ENCODE measurements around the gene HSPA2.
A peak's percentile ranks its signal among the peaks of the same experiment; 100 is the strongest.
"Not testable (repeated sequence)": the region's sequence is repeated elsewhere in the genome, so short reads cannot be mapped to it uniquely, and the experiment has no call there.

HSPA2 gene

DNA sequence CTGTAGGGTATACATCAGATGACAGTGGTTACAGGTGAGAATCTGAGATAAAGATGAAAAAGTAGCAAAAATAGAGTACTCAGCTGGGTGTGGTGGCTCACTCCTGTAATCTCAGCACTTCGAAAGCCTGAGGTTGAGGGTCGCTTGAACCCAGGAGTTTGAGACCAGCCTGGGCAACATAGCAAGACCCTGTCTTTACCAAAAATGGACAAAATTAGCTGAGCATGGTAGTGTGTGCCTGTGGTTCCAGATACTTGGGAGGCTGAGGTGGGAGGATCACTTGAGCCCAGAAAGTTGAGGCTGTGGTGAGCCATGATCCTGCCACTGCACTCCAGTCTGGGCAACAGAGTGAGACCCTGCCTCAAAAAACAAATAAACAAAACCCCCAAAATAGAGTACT, 17.7 kb downstream of the HSPA2 start:
- DNase-seq: not testable (repeated sequence)

DNA sequence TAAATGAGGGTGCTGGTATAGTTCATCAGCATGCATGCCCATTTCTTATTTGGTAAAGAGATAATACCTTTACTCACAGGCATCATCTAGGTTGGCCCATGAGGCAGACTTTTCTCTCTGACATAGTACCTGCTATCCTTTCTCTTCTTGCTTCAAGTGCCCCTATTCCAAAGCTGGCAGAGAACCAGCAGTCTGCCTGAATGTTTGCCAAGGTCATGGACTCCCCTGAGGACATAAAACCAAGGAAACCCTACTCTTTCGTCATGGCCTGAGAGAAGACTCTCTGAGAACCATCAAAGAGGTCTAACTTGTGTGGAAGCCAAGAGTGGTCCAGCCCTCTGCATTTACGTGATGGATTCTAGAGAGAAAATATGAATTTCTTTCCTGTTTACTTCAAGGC, 21.1 kb downstream of the HSPA2 start:
- no peak for DNase-seq

DNA sequence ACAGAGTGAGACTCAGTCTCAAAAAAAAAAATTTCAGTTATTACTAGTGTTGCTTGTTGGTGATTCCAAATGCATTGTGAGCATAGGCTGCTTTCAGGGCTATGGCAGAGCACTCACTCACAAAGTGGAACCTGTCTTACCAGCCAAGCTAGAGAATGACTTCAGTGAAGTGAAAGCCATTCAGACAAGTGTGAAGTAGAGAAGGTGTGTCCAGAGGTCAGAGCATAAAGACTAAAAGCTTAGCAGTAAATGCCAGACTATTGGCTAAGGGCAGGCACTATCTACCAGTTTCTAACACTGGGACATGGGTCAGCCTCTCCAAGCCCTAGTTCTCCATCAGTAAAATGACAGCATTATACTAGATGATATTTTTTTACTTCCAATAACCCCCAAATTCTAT, 21.9 kb downstream of the HSPA2 start:
- no peak for DNase-seq

DNA sequence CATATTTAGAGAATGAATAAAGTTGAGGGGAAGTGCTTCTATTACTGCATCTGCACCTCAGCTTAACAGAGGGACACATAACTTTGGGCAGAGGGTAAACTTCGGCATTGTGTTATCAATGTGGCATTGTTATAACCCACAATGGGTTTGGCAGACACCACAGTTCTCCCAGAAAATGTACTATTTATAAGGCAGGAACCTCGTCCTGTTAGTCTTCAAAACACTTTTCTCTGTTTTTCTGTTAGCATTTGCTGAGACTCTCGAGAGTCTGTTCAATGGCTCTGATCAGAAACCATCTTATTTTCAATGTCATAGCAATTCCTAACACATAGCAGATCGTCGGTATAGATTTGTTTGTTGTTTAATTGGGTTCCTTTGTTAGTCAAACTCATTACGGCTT, 23.2 kb downstream of the HSPA2 start:
- DNase-seq: peak in 3 of 51 donors; percentile 50 to 65 (median 54)

DNA sequence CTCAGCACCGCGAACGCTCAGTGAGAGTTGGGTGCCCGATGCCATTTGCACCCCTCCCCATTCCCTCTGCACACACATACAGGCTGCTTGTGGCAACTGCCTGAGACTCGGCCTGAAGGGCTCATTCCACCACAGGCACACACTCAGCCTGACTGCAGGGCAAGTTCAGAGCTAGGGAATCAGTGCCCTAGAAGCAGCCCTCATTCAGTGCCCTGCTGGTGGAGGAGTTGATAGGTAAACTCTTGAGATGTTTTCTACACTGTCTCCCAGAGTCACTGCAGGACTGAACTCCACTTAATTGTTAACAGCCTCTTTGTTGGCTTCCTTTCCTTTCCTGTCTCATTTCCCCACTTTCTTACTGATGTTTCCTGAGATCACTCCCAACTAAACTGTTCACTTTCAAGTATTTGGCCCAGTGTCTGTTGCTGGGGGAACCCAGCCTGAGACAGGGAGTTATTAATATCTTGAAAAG, 26.1 kb downstream of the HSPA2 start:
- DNase-seq: peak in 16 of 51 donors; percentile 9 to 34 (median 20)

DNA sequence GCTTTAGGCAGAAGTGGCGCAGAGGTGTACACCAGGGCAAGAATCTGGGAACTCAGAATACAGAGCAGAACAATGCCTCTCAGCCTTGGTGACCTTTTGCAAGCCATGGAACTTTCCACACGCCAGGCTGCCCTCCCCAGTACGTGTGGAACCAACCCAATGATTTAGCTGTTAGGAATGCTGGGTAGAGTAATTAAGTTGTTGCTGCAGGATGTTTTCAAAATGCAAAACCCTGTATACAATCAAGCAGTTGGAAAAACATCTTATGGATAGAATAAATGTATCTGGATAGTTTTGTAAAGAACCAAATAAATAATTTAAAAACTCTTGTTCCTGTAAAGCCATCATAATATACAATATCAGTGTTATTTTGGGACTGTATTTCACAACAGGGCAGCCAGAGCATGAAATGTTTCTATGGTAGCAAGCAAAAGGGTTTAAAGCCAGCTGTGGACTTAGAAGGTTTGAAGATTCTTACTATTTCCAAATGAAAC, 28.6 kb downstream of the HSPA2 start:
- DNase-seq: peak in 35 of 51 donors; percentile 7 to 80 (median 46)

DNA sequence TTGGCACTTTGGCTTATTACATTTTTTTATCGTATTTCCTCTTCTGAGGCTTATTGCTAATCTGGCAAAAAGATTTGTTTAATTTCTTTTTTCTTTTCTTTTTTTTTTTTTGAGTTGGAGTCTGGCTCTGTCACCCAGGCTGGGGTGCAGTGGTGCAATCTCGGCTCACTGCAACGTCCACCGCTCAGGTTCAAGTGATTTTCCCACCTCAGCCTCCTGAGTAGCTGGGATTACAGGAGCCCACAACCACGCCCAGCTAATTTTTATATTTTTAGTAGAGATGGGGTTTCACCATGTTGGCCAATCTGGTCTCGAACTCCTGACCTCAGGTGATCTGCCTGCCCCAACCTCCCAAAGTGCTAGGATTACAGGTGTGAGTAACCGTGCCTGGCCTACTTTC, 29.1 kb downstream of the HSPA2 start:
- not testable (repeated sequence) for DNase-seq

DNA sequence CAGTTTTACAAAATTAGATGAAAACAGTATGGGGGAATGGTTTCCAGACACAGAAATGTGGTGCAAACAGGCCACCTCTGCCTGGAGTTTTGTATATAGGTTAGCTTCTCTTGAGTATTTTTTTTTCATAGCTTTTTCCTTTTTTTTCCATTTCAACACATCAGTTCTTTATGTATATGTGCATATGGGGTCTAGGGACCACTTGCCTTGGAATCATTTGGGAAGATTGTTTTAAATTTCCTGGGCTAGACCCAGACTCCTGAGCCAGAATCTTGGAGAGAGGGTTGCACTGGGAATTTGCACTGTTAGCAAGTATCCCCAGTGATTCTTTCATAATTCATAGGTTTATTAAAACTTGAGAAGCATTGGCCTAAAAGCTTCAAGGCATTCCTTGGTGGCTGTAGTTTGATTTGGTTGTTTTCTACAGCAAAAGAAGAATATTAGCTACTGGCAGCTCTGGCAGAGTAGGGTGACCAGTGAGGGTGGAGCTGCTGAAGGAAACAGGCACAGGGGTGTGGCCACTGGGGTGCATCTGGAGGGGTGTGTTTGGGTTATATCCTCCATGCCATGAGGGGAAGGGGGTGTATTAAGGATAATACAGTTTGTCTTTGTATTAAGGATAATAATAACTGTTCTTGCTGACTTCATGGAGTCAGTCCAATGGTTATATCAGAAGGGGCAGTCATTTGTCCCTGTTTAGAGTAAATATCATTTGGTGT, 32.0 kb downstream of the HSPA2 start:
- DNase-seq: peak in 25 of 51 donors; percentile 3 to 91 (median 26)

DNA sequence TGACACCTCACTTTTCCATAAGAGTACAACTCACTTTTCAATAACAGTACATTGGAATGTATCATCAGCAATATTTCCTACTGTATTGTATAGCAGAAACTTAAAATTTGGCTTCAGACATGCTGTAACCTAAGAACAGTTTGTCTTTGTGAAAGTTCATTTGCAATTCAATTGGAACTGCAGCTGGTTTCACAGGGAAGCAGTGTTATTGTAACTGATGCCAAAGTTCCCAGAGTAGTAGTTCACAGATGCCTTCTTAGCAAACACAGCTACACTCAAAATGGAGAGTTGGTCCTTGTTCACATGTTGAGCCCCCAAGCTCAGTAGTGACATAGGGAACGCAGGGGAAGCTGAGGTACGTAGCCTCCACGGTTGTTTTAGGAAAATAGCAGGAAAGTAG, 32.6 kb downstream of the HSPA2 start:
- peak in 21 of 51 donors; percentile 5 to 91 (median 23) for DNase-seq

DNA sequence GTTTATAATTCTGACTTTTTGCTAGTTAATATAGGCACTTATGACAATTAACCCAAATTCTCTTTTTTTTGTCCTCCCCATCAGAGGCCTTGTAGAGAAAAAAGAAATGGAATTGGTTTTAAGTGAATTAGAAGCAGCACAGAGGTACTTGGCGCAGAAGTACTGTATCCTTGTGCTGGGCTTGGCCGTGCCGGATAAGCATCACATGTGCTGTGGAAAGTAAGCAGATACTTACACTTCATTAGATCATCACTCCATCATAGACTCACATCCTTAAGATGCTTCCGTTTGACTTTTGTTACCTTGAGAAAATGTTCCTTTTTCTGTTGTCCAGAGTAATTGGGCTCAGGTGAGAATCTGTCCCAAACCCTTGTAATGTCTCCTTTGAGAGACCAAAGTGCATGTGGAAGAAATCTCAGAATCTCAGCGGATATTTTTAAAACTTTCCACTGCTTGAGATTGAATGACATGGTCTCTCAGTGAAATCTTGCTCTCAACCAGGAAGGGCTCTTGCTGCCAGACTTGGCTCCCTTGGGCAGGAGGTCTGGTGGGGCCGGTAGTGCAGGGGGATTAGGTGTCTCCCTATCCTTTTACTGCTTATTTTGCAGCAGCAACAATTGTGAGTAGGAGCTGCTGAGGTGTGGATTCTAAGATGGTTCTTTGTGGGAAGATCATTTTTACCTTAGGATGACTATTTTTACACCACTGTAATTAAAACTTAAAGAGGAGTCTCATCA, 34.0 kb downstream of the HSPA2 start:
- no peak for DNase-seq

DNA sequence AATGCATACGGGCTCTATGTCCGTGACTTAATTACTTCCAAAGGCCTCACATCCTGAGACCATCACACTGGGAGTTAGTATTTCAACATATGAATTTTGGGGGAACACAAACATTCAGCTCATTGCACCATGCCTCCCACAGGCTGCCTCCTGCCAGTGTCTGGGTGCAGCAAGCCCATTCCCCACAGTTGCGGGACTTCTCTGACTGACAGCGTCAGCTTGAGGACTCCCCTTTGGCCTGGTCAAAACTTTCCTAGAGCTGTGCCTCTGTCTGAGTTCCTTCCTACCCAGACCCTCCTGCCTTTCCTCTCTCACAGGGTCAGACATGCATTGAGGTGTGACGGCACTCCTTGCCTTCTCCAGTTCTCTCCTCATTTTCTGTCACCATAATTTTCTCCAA, 36.7 kb downstream of the HSPA2 start:
- DNase-seq: no peak

DNA sequence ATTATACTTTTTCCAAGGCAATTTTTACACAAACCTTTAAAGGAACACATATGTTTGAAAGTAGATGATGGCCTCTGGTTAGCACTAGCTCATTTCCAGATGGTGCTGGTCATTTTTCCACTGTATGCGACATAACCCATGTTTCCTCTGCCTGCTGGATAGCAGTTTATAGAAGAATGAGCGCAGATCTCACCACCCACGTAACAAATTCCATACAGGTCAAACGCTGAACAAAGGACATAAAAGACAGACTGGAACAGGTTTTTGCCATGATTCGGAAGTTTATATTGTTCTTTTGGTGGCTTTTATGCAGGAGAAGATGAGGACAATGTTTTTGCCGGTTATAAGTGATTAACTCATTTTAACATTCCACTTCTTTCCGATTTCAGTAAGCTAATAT, 39.9 kb downstream of the HSPA2 start:
- no peak for DNase-seq

DNA sequence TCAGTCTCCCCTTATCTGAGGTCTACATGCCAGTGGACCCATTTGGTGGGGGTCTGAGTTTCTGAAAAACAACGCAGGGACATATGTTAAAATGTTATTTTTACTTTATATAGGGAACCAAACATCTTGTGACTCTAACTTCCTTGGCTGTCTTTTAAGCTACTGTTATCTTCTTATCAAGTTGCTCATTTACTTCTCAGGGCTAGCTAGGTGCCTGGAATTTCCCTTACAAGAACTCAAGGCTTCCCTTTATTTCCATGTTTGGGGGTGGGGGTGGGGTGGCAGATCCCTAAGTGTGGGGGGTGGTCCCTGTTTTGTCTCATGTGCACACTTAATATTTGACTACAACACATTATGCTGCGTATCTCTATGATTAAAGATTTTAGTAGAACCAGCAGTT, 40.8 kb downstream of the HSPA2 start:
- no peak for DNase-seq

DNA sequence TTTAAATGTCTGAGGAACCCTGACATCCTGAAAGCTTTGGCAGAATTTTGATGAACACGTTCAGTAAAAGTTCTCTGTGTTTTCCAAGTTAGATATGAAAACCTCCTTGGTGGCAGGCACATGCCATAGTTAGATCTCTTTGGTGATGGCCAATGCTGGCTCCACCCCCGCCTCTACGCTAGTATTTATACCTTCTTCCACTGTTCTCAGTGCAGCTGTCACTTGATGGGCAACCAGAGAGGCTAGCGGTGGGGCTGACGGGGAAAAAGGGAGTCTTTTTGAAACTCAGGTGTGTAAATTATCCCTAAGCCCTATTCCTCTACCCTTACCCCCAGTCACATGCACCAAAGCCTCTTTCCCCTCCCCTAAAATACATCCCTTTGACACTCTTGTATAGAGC, 41.3 kb downstream of the HSPA2 start:
- no peak for DNase-seq

DNA sequence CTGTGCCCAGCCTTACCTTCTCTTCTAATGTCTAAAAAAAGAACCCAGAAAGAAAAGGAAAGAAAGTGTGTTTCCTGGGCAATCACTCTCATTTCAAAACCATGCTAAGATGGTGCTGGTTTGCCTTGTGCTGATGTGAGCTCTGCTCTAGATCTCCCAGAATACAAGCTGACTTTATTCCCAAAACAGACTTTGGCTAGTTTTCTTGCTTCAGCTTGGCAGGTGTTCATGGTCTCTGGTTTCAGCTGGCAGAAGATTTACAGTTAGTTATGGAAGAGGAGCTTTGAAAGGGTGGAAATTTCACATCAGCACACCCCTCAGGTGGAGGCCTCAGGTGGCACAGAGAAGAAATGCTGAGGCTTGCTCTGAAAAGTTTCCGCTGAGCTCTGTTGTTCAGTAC, 43.6 kb downstream of the HSPA2 start:
- no peak for DNase-seq

DNA sequence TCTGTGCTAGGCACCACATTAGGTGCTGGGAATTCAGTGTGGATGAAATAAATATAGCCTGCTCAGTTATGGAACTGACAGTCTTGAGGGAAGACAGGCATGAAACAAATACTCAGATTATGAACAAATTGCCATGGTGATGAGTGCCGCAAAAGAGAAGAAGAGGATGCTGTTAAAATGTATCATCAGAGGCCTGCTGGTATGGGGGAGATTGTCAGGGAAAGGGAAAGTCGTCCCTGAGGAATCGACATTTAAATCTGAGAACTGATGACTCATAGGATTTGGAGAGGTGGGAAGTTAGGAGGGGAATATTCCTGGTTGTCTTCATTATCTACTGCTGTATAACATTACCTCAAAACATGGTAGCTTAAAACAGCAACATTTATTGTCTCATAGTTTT, 51.3 kb downstream of the HSPA2 start:
- DNase-seq: no peak

Data from hypothalamus (tissue), 51 donors.